BLaER1 (cell line): ENCODE results near the gene CMIP.

Source experiments
- H3K27ac ChIP-seq: shearing (Covaris generic); formaldehyde crosslinking; 2 replicates; pipeline ENCODE4 v1.8.1; 2022
- H3K27me3 ChIP-seq: shearing (Covaris generic); formaldehyde crosslinking; 2 replicates; pipeline ENCODE4 v1.8.1; 2022
- H3K36me3 ChIP-seq: shearing (Covaris generic); formaldehyde crosslinking; 2 replicates; pipeline ENCODE4 v1.8.1; 2022
- H3K4me1 ChIP-seq: shearing (Covaris generic); formaldehyde crosslinking; 2 replicates; pipeline ENCODE4 v1.8.1; 2022
- H3K4me2 ChIP-seq: shearing (Covaris generic); formaldehyde crosslinking; 2 replicates; pipeline ENCODE4 v1.8.1; 2022
- H3K4me3 ChIP-seq: shearing (Covaris generic); formaldehyde crosslinking; 2 replicates; pipeline ENCODE4 v1.8.1; 2022
- H3K9ac ChIP-seq: shearing (Covaris generic); formaldehyde crosslinking; 2 replicates; pipeline ENCODE4 v1.8.1; 2022
- H3K9me3 ChIP-seq: shearing (Covaris generic); formaldehyde crosslinking; 2 replicates; pipeline ENCODE4 v1.8.1; 2022
- H4K20me1 ChIP-seq: shearing (Covaris generic); formaldehyde crosslinking; 2 replicates; pipeline ENCODE4 v1.8.1; 2022
- Cebpa-rat ChIP-seq: shearing (Covaris generic); IDR thresholded peaks from 2 replicates; pipeline ENCODE4 v1.8.1; 2022

CMIP gene

GRCh38 chr16:81642107-81642436 is 197.5 kb downstream of the CMIP start:
- no peak for TF ChIP-seq Cebpa-rat
- no peaks in the 10 kb centered on the region for H3K9me3 ChIP-seq
- no peaks in the 10 kb centered on the region for H3K27me3 ChIP-seq
- H3K27ac ChIP-seq = no peak overlapping the region
- no peak overlapping the region for H3K4me2 ChIP-seq
- H3K4me3 ChIP-seq = no peak overlapping the region
- no peak overlapping the region for H3K9ac ChIP-seq
- peaks cover 95% of the 10 kb centered on the region for H4K20me1 ChIP-seq
- peaks cover 25% of the 10 kb centered on the region for H3K4me1 ChIP-seq
- H3K36me3 ChIP-seq = peaks cover 58% of the 10 kb centered on the region

GRCh38 chr16:81642943-81643342 is 198.3 kb downstream of the CMIP start:
- no peak overlapping the region for H3K27ac ChIP-seq
- H3K9me3 ChIP-seq = no peaks in the 10 kb centered on the region
- H3K27me3 ChIP-seq = no peaks in the 10 kb centered on the region
- TF ChIP-seq Cebpa-rat = no peak
- H3K36me3 ChIP-seq = peaks cover 52% of the 10 kb centered on the region
- H3K4me1 ChIP-seq = peaks cover 32% of the 10 kb centered on the region
- H3K9ac ChIP-seq = no peak overlapping the region
- peaks cover 92% of the 10 kb centered on the region for H4K20me1 ChIP-seq
- no peak overlapping the region for H3K4me3 ChIP-seq
- no peak overlapping the region for H3K4me2 ChIP-seq

- Histone ChIP-seq H4K20me1 (peaks cover 92% of the 10 kb centered on the region), H3K9ac (no peak overlapping the region), H3K4me3 (no peak overlapping the region), H3K9me3 (no peaks in the 10 kb centered on the region), H3K4me1 (peaks cover 37% of the 10 kb centered on the region), H3K27me3 (no peaks in the 10 kb centered on the region), H3K27ac (no peak overlapping the region), H3K36me3 (peaks cover 49% of the 10 kb centered on the region), H3K4me2 (no peak overlapping the region)
- no peak for TF ChIP-seq Cebpa-rat
These were observed 200.7 kb downstream of the CMIP start for GRCh38 chr16:81645266-81645694.

- no peak overlapping the region for H3K9ac ChIP-seq
- no peak overlapping the region for H3K4me2 ChIP-seq
- H3K27me3 ChIP-seq = no peaks in the 10 kb centered on the region
- H3K4me3 ChIP-seq = no peak overlapping the region
- no peaks in the 10 kb centered on the region for H3K9me3 ChIP-seq
- H3K27ac ChIP-seq = no peak overlapping the region
- H3K4me1 ChIP-seq = peaks cover 44% of the 10 kb centered on the region
- TF ChIP-seq Cebpa-rat = no peak
- peaks cover 47% of the 10 kb centered on the region for H3K36me3 ChIP-seq
- H4K20me1 ChIP-seq = peaks cover 92% of the 10 kb centered on the region
These were observed 201.3 kb downstream of the CMIP start for GRCh38 chr16:81645925-81646324.

GRCh38 chr16:81646561-81646960 is 202.0 kb downstream of the CMIP start:
- Histone ChIP-seq H3K4me2 (no peak overlapping the region), H4K20me1 (peaks cover 92% of the 10 kb centered on the region), H3K9me3 (no peaks in the 10 kb centered on the region), H3K9ac (no peak overlapping the region), H3K27ac (no peak overlapping the region), H3K4me1 (peaks cover 50% of the 10 kb centered on the region), H3K36me3 (peaks cover 41% of the 10 kb centered on the region), H3K27me3 (no peaks in the 10 kb centered on the region), H3K4me3 (no peak overlapping the region)
- TF ChIP-seq Cebpa-rat = no peak

GRCh38 chr16:81647527-81647926 is 202.9 kb downstream of the CMIP start:
- Histone ChIP-seq H3K9me3 (no peaks in the 10 kb centered on the region), H3K4me3 (no peak overlapping the region), H4K20me1 (peaks cover 92% of the 10 kb centered on the region), H3K4me2 (peak overlapping the region; percentile 55), H3K36me3 (peaks cover 35% of the 10 kb centered on the region), H3K27me3 (no peaks in the 10 kb centered on the region), H3K4me1 (peaks cover 60% of the 10 kb centered on the region), H3K27ac (peak overlapping the region; percentile 62; the same call in 1 of the 2 replicates), H3K9ac (no peak overlapping the region)
- no peak for TF ChIP-seq Cebpa-rat

GRCh38 chr16:81649561-81650184 is 205.1 kb downstream of the CMIP start:
- H3K4me3 ChIP-seq = 0 out of 2 replicates have a peak overlapping the region, but pooled peaks have one; percentile 9
- H3K36me3 ChIP-seq = peaks cover 37% of the 10 kb centered on the region
- peaks cover 79% of the 10 kb centered on the region for H3K4me1 ChIP-seq
- peak overlapping the region; percentile 80; the same call in 1 of the 2 replicates for H3K9ac ChIP-seq
- no peak for TF ChIP-seq Cebpa-rat
- H3K4me2 ChIP-seq = peak overlapping the region; percentile 96
- H3K27ac ChIP-seq = peak overlapping the region; percentile 91
- H4K20me1 ChIP-seq = peaks cover 89% of the 10 kb centered on the region
- H3K9me3 ChIP-seq = no peaks in the 10 kb centered on the region
- H3K27me3 ChIP-seq = no peaks in the 10 kb centered on the region

GRCh38 chr16:81650281-81650680 is 205.7 kb downstream of the CMIP start:
- H3K4me3 ChIP-seq = peak overlapping the region; percentile 55; the same call in 1 of the 2 replicates
- H3K9ac ChIP-seq = peak overlapping the region; percentile 80; the same call in 1 of the 2 replicates
- H3K36me3 ChIP-seq = peaks cover 37% of the 10 kb centered on the region
- H3K27ac ChIP-seq = peak overlapping the region; percentile 91
- peaks cover 84% of the 10 kb centered on the region for H3K4me1 ChIP-seq
- no peaks in the 10 kb centered on the region for H3K9me3 ChIP-seq
- peaks cover 89% of the 10 kb centered on the region for H4K20me1 ChIP-seq
- H3K27me3 ChIP-seq = no peaks in the 10 kb centered on the region
- no peak for TF ChIP-seq Cebpa-rat
- peak overlapping the region; percentile 96 for H3K4me2 ChIP-seq

GRCh38 chr16:81650982-81651562 is 206.5 kb downstream of the CMIP start:
- Histone ChIP-seq H3K27ac (peak overlapping the region; percentile 91), H3K4me2 (peak overlapping the region; percentile 96)
- TF ChIP-seq Cebpa-rat = peak; percentile 88

More at GRCh38 chr16:81650982-81651562, 206.5 kb downstream of the CMIP start:
- Histone ChIP-seq H3K27me3 (no peaks in the 10 kb centered on the region), H3K4me3 (peak overlapping the region; percentile 55), H3K9ac (peak overlapping the region; percentile 80), H3K4me1 (peaks cover 88% of the 10 kb centered on the region), H3K9me3 (no peaks in the 10 kb centered on the region), H4K20me1 (peaks cover 92% of the 10 kb centered on the region), H3K36me3 (peaks cover 39% of the 10 kb centered on the region)
